BLaER1 treated with 17β-estradiol and CSF1 and Interleukin-3, amounts not matched to agents 10 nM and 100 nM (cell line): ENCODE data around the gene PNKP.

Source experiments
- H3K27ac ChIP-seq, 11 experiments: shearing (Covaris generic); formaldehyde crosslinking; 2 replicates each; pipeline ENCODE4 v1.8.1; 2022
- H3K27me3 ChIP-seq, 11 experiments: shearing (Covaris generic); formaldehyde crosslinking; 2 replicates each; pipeline ENCODE4 v1.8.1; 2022
- H3K36me3 ChIP-seq, 11 experiments: shearing (Covaris generic); formaldehyde crosslinking; 2 replicates each; pipeline ENCODE4 v1.8.1; 2022
- H3K4me1 ChIP-seq, 10 experiments: shearing (Covaris generic); formaldehyde crosslinking; 2 replicates each; pipeline ENCODE4 v1.8.1; 2022
- H3K4me2 ChIP-seq, 11 experiments: shearing (Covaris generic); formaldehyde crosslinking; 2 replicates each; pipeline ENCODE4 v1.8.1; 2022
- H3K4me3 ChIP-seq, 10 experiments: shearing (Covaris generic); formaldehyde crosslinking; 2 replicates each; pipeline ENCODE4 v1.8.1; 2022
- H3K9ac ChIP-seq, 11 experiments: shearing (Covaris generic); formaldehyde crosslinking; 2 replicates each; pipeline ENCODE4 v1.8.1; 2022
- H3K9me3 ChIP-seq, 11 experiments: shearing (Covaris generic); formaldehyde crosslinking; replicated peaks in 1 of 11; 2 replicates each; pipeline ENCODE4 v1.8.1; 2022
- H4K20me1 ChIP-seq, 11 experiments: shearing (Covaris generic); formaldehyde crosslinking; 2 replicates each; pipeline ENCODE4 v1.8.1; 2022
- Cebpa-rat ChIP-seq, 11 experiments: shearing (Covaris generic); IDR thresholded peaks; 2 replicates each; pipeline ENCODE4 v1.8.1; 2022

PNKP gene

GRCh38 chr19:49887665-49888509, 20.5 kb upstream of the PNKP start:
- H4K20me1 ChIP-seq = peaks cover 0 to 56% (median 0%) of the 10 kb centered on the region in 11 experiments; a peak in 9 of 22 replicates
- H3K36me3 ChIP-seq = peaks cover 10 to 78% (median 21%) of the 10 kb centered on the region in 11 experiments
- peaks cover 0 to 14% (median 0%) of the 10 kb centered on the region in 11 experiments; a peak in 6 of 22 replicates for H3K27me3 ChIP-seq
- no peak overlapping the region for H3K4me3 ChIP-seq
- no peak overlapping the region for H3K9ac ChIP-seq
- no peak overlapping the region for H3K27ac ChIP-seq
- H3K4me2 ChIP-seq = peak overlapping the region in 7 of 11 experiments; percentile 7 to 60 (median 34); a peak in 10 of 22 replicates
- H3K4me1 ChIP-seq = peaks cover 30 to 72% (median 54%) of the 10 kb centered on the region in 10 experiments
- TF ChIP-seq Cebpa-rat (IDR thresholded peaks at IDR 0.05) = no peak
- peaks cover 2 to 12% (median 4%) of the 10 kb centered on the region in 11 experiments; a peak in 19 of 22 replicates for H3K9me3 ChIP-seq

GRCh38 chr19:49887037-49887664, 19.8 kb upstream of the PNKP start:
- peak overlapping the region in 7 of 11 experiments; percentile 7 to 60 (median 34); a peak in 10 of 22 replicates for H3K4me2 ChIP-seq
- H3K9ac ChIP-seq = no peak overlapping the region

GRCh38 chr19:49884760-49885159, 17.4 kb upstream of the PNKP start:
- H3K9ac ChIP-seq = peak overlapping the region in 10 of 11 experiments; percentile 26 to 73 (median 42); a peak in 14 of 22 replicates
- peak overlapping the region; percentile 23 to 78 (median 60); a peak in 20 of 22 replicates for H3K4me2 ChIP-seq
- H4K20me1 ChIP-seq = peaks cover 0 to 45% (median 0%) of the 10 kb centered on the region in 11 experiments; a peak in 8 of 22 replicates
- H3K27me3 ChIP-seq = peaks cover 0 to 2% (median 0%) of the 10 kb centered on the region in 11 experiments; a peak in 3 of 22 replicates
- no peak overlapping the region for H3K4me3 ChIP-seq
- peaks cover 30 to 68% (median 53%) of the 10 kb centered on the region in 10 experiments for H3K4me1 ChIP-seq
- H3K27ac ChIP-seq = peak overlapping the region in 7 of 11 experiments; percentile 2 to 75 (median 46); a peak in 10 of 22 replicates
- H3K36me3 ChIP-seq = peaks cover 37 to 88% (median 53%) of the 10 kb centered on the region in 11 experiments
- TF ChIP-seq Cebpa-rat (IDR thresholded peaks at IDR 0.05) = no peak
- peaks cover 4 to 13% (median 8%) of the 10 kb centered on the region in 11 experiments; a peak in 19 of 22 replicates for H3K9me3 ChIP-seq

More at GRCh38 chr19:49887037-49887664, 19.8 kb upstream of the PNKP start:
- no peak overlapping the region for H3K27ac ChIP-seq
- peaks cover 30 to 73% (median 54%) of the 10 kb centered on the region in 10 experiments for H3K4me1 ChIP-seq
- peaks cover 17 to 78% (median 29%) of the 10 kb centered on the region in 11 experiments for H3K36me3 ChIP-seq
- peaks cover 0 to 53% (median 0%) of the 10 kb centered on the region in 11 experiments; a peak in 9 of 22 replicates for H4K20me1 ChIP-seq
- peaks cover 4 to 17% (median 8%) of the 10 kb centered on the region in 11 experiments; a peak in 19 of 22 replicates for H3K9me3 ChIP-seq
- TF ChIP-seq Cebpa-rat (IDR thresholded peaks at IDR 0.05) = no peak
- no peak overlapping the region for H3K4me3 ChIP-seq
- H3K27me3 ChIP-seq = peaks cover 0 to 14% (median 0%) of the 10 kb centered on the region in 11 experiments; a peak in 6 of 22 replicates

- TF ChIP-seq Cebpa-rat (IDR thresholded peaks at IDR 0.05) = no peak
- peaks cover 37 to 87% (median 57%) of the 10 kb centered on the region in 11 experiments for H3K36me3 ChIP-seq
Observed at GRCh38 chr19:49884109-49884508, 16.7 kb upstream of the PNKP start.

GRCh38 chr19:49883094-49883493, 15.7 kb upstream of the PNKP start:
- H3K4me2 ChIP-seq = peak overlapping the region in 6 of 11 experiments; percentile 60 to 78 (median 74); a peak in 10 of 22 replicates
- H3K4me1 ChIP-seq = peaks cover 42 to 80% (median 60%) of the 10 kb centered on the region in 10 experiments
- no peak for TF ChIP-seq Cebpa-rat (IDR thresholded peaks at IDR 0.05)
- H3K27ac ChIP-seq = no peak overlapping the region; a peak in 1 of 22 replicates
- no peaks in the 10 kb centered on the region for H3K27me3 ChIP-seq
- H4K20me1 ChIP-seq = peaks cover 0 to 32% (median 0%) of the 10 kb centered on the region in 11 experiments; a peak in 5 of 22 replicates
- peak overlapping the region in 5 of 11 experiments; percentile 36 to 73 (median 62); a peak in 6 of 22 replicates for H3K9ac ChIP-seq
- peaks cover 37 to 82% (median 57%) of the 10 kb centered on the region in 11 experiments for H3K36me3 ChIP-seq
- peaks cover 4 to 10% (median 8%) of the 10 kb centered on the region in 11 experiments; a peak in 19 of 22 replicates for H3K9me3 ChIP-seq
- H3K4me3 ChIP-seq = no peak overlapping the region

More at GRCh38 chr19:49884109-49884508, 16.7 kb upstream of the PNKP start:
- H3K27ac ChIP-seq = peak overlapping the region in 7 of 11 experiments; percentile 2 to 75 (median 46); a peak in 12 of 22 replicates
- peaks cover 0 to 38% (median 0%) of the 10 kb centered on the region in 11 experiments; a peak in 6 of 22 replicates for H4K20me1 ChIP-seq
- no peaks in the 10 kb centered on the region for H3K27me3 ChIP-seq
- H3K4me2 ChIP-seq = peak overlapping the region; percentile 23 to 78 (median 60); a peak in 21 of 22 replicates
- H3K9me3 ChIP-seq = peaks cover 4 to 10% (median 8%) of the 10 kb centered on the region in 11 experiments; a peak in 19 of 22 replicates
- peaks cover 32 to 69% (median 55%) of the 10 kb centered on the region in 10 experiments for H3K4me1 ChIP-seq
- no peak overlapping the region for H3K4me3 ChIP-seq
- H3K9ac ChIP-seq = peak overlapping the region in 10 of 11 experiments; percentile 26 to 73 (median 42); a peak in 18 of 22 replicates

GRCh38 chr19:49882643-49883042, 15.3 kb upstream of the PNKP start:
- H3K36me3 ChIP-seq = peaks cover 37 to 81% (median 57%) of the 10 kb centered on the region in 11 experiments
- H3K4me2 ChIP-seq = peak overlapping the region in 2 of 11 experiments; percentile 6 to 39; a peak in 1 of 22 replicates
- peaks cover 4 to 10% (median 8%) of the 10 kb centered on the region in 11 experiments; a peak in 19 of 22 replicates for H3K9me3 ChIP-seq
- H3K27ac ChIP-seq = no peak overlapping the region
- no peak overlapping the region for H3K4me3 ChIP-seq
- TF ChIP-seq Cebpa-rat (IDR thresholded peaks at IDR 0.05) = no peak
- H3K9ac ChIP-seq = no peak overlapping the region
- no peaks in the 10 kb centered on the region for H3K27me3 ChIP-seq
- peaks cover 0 to 29% (median 0%) of the 10 kb centered on the region in 11 experiments; a peak in 5 of 22 replicates for H4K20me1 ChIP-seq
- peaks cover 44 to 77% (median 61%) of the 10 kb centered on the region in 10 experiments for H3K4me1 ChIP-seq

GRCh38 chr19:49881672-49882394, 14.5 kb upstream of the PNKP start:
- peaks cover 0 to 21% (median 0%) of the 10 kb centered on the region in 11 experiments; a peak in 5 of 22 replicates for H4K20me1 ChIP-seq
- H3K4me3 ChIP-seq = no peak overlapping the region
- H3K4me2 ChIP-seq = peak overlapping the region in 3 of 11 experiments; percentile 5 to 39 (median 6); a peak in 3 of 22 replicates
- peaks cover 4 to 10% (median 8%) of the 10 kb centered on the region in 11 experiments; a peak in 19 of 22 replicates for H3K9me3 ChIP-seq
- no peak for TF ChIP-seq Cebpa-rat (IDR thresholded peaks at IDR 0.05)
- H3K27me3 ChIP-seq = no peaks in the 10 kb centered on the region
- H3K27ac ChIP-seq = no peak overlapping the region
- 0 out of 22 replicates have a peak overlapping the region, but pooled peaks of 1 of the 11 experiments have one; percentile 30 for H3K9ac ChIP-seq
- peaks cover 37 to 73% (median 57%) of the 10 kb centered on the region in 11 experiments for H3K36me3 ChIP-seq
- peaks cover 37 to 69% (median 54%) of the 10 kb centered on the region in 10 experiments for H3K4me1 ChIP-seq
